GM12892 (cell line): ENCODE data around the gene ATP9A.

Experiments used
- POLR2A ChIP-seq: IDR thresholded peaks from 2 replicates; pipeline ENCODE4 v1.6.1; 2011; ENCODE audit warnings: low read depth, low read length, control low read depth
- POLR2AphosphoS5 ChIP-seq: IDR thresholded peaks from 2 replicates; pipeline ENCODE4 v1.6.1; 2011; ENCODE audit warnings: low read depth, low read length, control low read depth

GRCh38 chr20:51624157-51624731 is 143.9 kb downstream of the ATP9A start:
- no peak for TF ChIP-seq POLR2A
- no peak for TF ChIP-seq POLR2AphosphoS5
